ENCODE results near the gene FCER2. TPM values are rescaled to one million over a fixed set of nuclear protein-coding genes. Genes with fewer than 3 reads are reported as not detected.

The FCER2 gene
- total RNA-seq, 1 experiment from 2014 or later: 0.48 TPM

- TF ChIP-seq NFYB (CRISPR knock-in tag; conservative IDR thresholded peaks at IDR 0.05; ENCODE audit: low read depth) (no peak), CTCF (IDR thresholded peaks at IDR 0.05) (peak; percentile 82), HMGXB4 (CRISPR knock-in tag; IDR thresholded peaks at IDR 0.05) (peak; percentile 77; the same call in 1 of the 2 replicates), TEAD1 (CRISPR knock-in tag; IDR thresholded peaks at IDR 0.05) (peak; percentile 48; the same call in 1 of the 2 replicates), KAT7 (CRISPR knock-in tag; IDR thresholded peaks at IDR 0.05; ENCODE audit: borderline replicate concordance) (0 out of 2 replicates have a peak, but pooled peaks have one; percentile 37), ZNF396 (CRISPR knock-in tag; IDR thresholded peaks at IDR 0.05; ENCODE audit: borderline replicate concordance) (no peak), SP1 (CRISPR knock-in tag; conservative IDR thresholded peaks at IDR 0.05) (peak; percentile 94), JUN (CRISPR knock-in tag; IDR thresholded peaks at IDR 0.05) (no peak), ETV6 (CRISPR knock-in tag; IDR thresholded peaks at IDR 0.05) (peak; percentile 73), CDX4 (CRISPR knock-in tag; IDR thresholded peaks at IDR 0.05; ENCODE audit: borderline replicate concordance) (no peak), SMAD3 (CRISPR knock-in tag; IDR thresholded peaks at IDR 0.05; ENCODE audit: borderline replicate concordance) (no peak), ZBTB43 (CRISPR knock-in tag; IDR thresholded peaks at IDR 0.05) (no peak)
Measured at GRCh38 chr19:7680606-7681339, 21.2 kb downstream of the FCER2 start, which contains the start of gene TRAPPC5 (continued).

GRCh38 chr19:7679771-7680605 is 21.9 kb downstream of the FCER2 start:
- DNase-seq (ENCODE audit: low spot score) (no peak), ATAC-seq (peak; percentile 13)
- H3K9me3 Mint-ChIP-seq: no peaks in the 10 kb centered on the region
- peaks cover 39% of the 10 kb centered on the region for H3K27me3 Mint-ChIP-seq (ENCODE audit: low read depth)
- no peak overlapping the region for H3K27ac Mint-ChIP-seq
- POLR2A ChIA-PET: interaction anchor here (0.7 to 1.3 kb wide), 2 partner anchors 111 to 120 kb away, joined by 3 read pairs; no protein-coding TSS in a partner anchor
- peaks cover 9% of the 10 kb centered on the region for H3K4me1 Mint-ChIP-seq
- H3K4me3 Mint-ChIP-seq: peak overlapping the region; percentile 57
- H3K36me3 Mint-ChIP-seq: peaks cover 11% of the 10 kb centered on the region
- CTCF ChIA-PET: interaction anchor here (0.8 to 2.7 kb wide), 51 partner anchors 9 to 326 kb away, joined by 3 to 99 read pairs (median 8); partner anchors contain the start of genes CAMSAP3, CD209, PET100 and PNPLA6
- TF ChIP-seq ZNF423 (CRISPR knock-in tag; IDR thresholded peaks at IDR 0.05): no peak
- TF ChIP-seq ZNF671 (CRISPR knock-in tag; IDR thresholded peaks at IDR 0.05): no peak
- TF ChIP-seq TCF7 (CRISPR knock-in tag; IDR thresholded peaks at IDR 0.05; ENCODE audit: low read depth): no peak
- TF ChIP-seq RELA (CRISPR knock-in tag; IDR thresholded peaks at IDR 0.05; ENCODE audit: borderline replicate concordance): no peak
- no peak for TF ChIP-seq ZNF219 (CRISPR knock-in tag; IDR thresholded peaks at IDR 0.05; ENCODE audit: borderline replicate concordance)
- TF ChIP-seq ZNF232 (CRISPR knock-in tag; IDR thresholded peaks at IDR 0.05): no peak
- TF ChIP-seq RORB (CRISPR knock-in tag; IDR thresholded peaks at IDR 0.05): no peak
- TF ChIP-seq ZBTB21 (CRISPR knock-in tag; IDR thresholded peaks at IDR 0.05; ENCODE audit: borderline replicate concordance): no peak
- TF ChIP-seq JAZF1 (CRISPR knock-in tag; IDR thresholded peaks at IDR 0.05): no peak
- no peak for TF ChIP-seq PRDM15 (CRISPR knock-in tag; IDR thresholded peaks at IDR 0.05)
- no peak for TF ChIP-seq CTCF (IDR thresholded peaks at IDR 0.05)

Data from WTC11 (cell line).